Uterus (tissue), 4 donors: ENCODE results near the gene PRKCSH. TPM values are rescaled to one million over a fixed set of nuclear protein-coding genes. Genes with fewer than 3 reads are reported as not detected.

Experiments used
- DNase-seq, 2 donors: peaks; one replicate each; pipeline ENCODE4 v3.0.0-alpha.2; 2019 to 2020
- H3K27ac ChIP-seq, 2 donors: fragments of 200-600 bp; sonication (generic); 1 replicate in 1 of 2; 2 replicates in 1 of 2; pipeline ENCODE4 v1.5.1; 2016 to 2018
- H3K27me3 ChIP-seq, 2 donors: fragments of 200-600 bp; sonication (generic); one replicate each; pipeline ENCODE4 v1.5.1; 2018 to 2019; ENCODE audit warnings: control low read depth in 1 of 2
- H3K36me3 ChIP-seq, 2 donors: fragments of 200-600 bp; sonication (generic); one replicate each; pipeline ENCODE4 v1.5.1; 2019; ENCODE audit warnings: control low read depth in 1 of 2
- H3K4me1 ChIP-seq, 2 donors: fragments of 200-600 bp; sonication (generic); one replicate each; pipeline ENCODE4 v1.5.1; 2018 to 2019; ENCODE audit warnings: control low read depth in 1 of 2
- H3K4me3 ChIP-seq, 2 donors: fragments of 200-600 bp; sonication (generic); 1 replicate in 1 of 2; 2 replicates in 1 of 2; pipeline ENCODE4 v1.5.1; 2018 to 2019; ENCODE audit warnings: mild to moderate bottlenecking in 1 of 2
- H3K9me3 ChIP-seq, 2 donors: fragments of 200-600 bp; sonication (generic); one replicate each; pipeline ENCODE4 v1.5.1; 2019; ENCODE audit warnings: control low read depth in 1 of 2
- CTCF ChIP-seq, 4 experiments: fragments of 200-600 bp in 2 of 4; fragments of 450-650 bp in 2 of 4; sonication (generic) in 2 of 4; IDR thresholded peaks; one replicate each; pipeline ENCODE4 v1.5.1; 2016 to 2019; ENCODE audit warnings: antibody characterized with exemption in 4 of 4, mild to moderate bottlenecking in 2 of 4, moderate library complexity in 1 of 4
- POLR2A ChIP-seq, 2 donors: fragments of 450-650 bp; IDR thresholded peaks; one replicate each; pipeline ENCODE4 v1.6.1; 2016; ENCODE audit warnings: antibody characterized with exemption in 2 of 2, mild to moderate bottlenecking in 1 of 2, moderate library complexity in 1 of 2
- intact Hi-C: fragments of 100-400 bp; cut with DNase I; formaldehyde crosslinking; loops from one replicate; pipeline ENCODE4 v1.15.1; 2023; ENCODE audit warnings: low total_unique reads
- total RNA-seq, 4 donors: library from RNA; depleted of rRNA in 3 of 4; stranded (reverse); fragments of >200 nt in 3 of 4; gene quantifications; one replicate each; pipeline versions ENCODE4 v1.1.0 to v1.2.4, GENCODE V29; 2014 to 2023
- donor health status: DM: yes; HTN: yes; CAD: no.

The PRKCSH gene
- total RNA-seq, 4 donors from 2014 or later, result 65.3 to 228 (median 155) TPM

GRCh38 chr19:11485245-11485837, 49.9 kb downstream of the PRKCSH start:
- H3K36me3 ChIP-seq, result no peaks in the 10 kb centered on the region
- DNase-seq, result no peak

GRCh38 chr19:11486661-11487503, 51.4 kb downstream of the PRKCSH start:
- H3K9me3 ChIP-seq, result no peaks in the 10 kb centered on the region
- intact Hi-C loops, result loop anchor here (10.0 kb wide), 1 partner anchor 98 kb away; no protein-coding TSS in a partner anchor
- peaks cover 0 to 12% of the 10 kb centered on the region in 2 donors for H3K4me1 ChIP-seq
- TF ChIP-seq POLR2A (IDR thresholded peaks at IDR 0.05), result no peak
- no peak for TF ChIP-seq CTCF (IDR thresholded peaks at IDR 0.05)
- no peaks in the 10 kb centered on the region for H3K36me3 ChIP-seq
- H3K27me3 ChIP-seq, result peaks cover 11 to 19% of the 10 kb centered on the region in 2 donors
- H3K4me3 ChIP-seq, result no peak overlapping the region
- no peak overlapping the region for H3K27ac ChIP-seq
- no peak for DNase-seq

More at GRCh38 chr19:11485245-11485837, 49.9 kb downstream of the PRKCSH start:
- TF ChIP-seq POLR2A (IDR thresholded peaks at IDR 0.05), result no peak
- TF ChIP-seq CTCF (IDR thresholded peaks at IDR 0.05), result no peak
- Histone ChIP-seq H3K4me1 (peaks cover 0 to 17% of the 10 kb centered on the region in 2 donors), H3K9me3 (no peaks in the 10 kb centered on the region), H3K27me3 (peaks cover 16 to 35% of the 10 kb centered on the region in 2 donors), H3K4me3 (no peak overlapping the region), H3K27ac (no peak overlapping the region)
- intact Hi-C loops, result loop anchor here (10.0 kb wide), 1 partner anchor 99 kb away; no protein-coding TSS in a partner anchor

- TF ChIP-seq CTCF (IDR thresholded peaks at IDR 0.05) (no peak), POLR2A (IDR thresholded peaks at IDR 0.05) (no peak)
- Histone ChIP-seq H3K4me1 (no peaks in the 10 kb centered on the region), H3K36me3 (no peaks in the 10 kb centered on the region), H3K27me3 (no peaks in the 10 kb centered on the region), H3K27ac (no peak overlapping the region), H3K9me3 (no peaks in the 10 kb centered on the region), H3K4me3 (no peak overlapping the region)
- intact Hi-C loops, result loop anchor here (10.0 kb wide), 1 partner anchor 95 kb away; no protein-coding TSS in a partner anchor
- no peak for DNase-seq
Observed at GRCh38 chr19:11489378-11489777, 53.9 kb downstream of the PRKCSH start.

DNA sequence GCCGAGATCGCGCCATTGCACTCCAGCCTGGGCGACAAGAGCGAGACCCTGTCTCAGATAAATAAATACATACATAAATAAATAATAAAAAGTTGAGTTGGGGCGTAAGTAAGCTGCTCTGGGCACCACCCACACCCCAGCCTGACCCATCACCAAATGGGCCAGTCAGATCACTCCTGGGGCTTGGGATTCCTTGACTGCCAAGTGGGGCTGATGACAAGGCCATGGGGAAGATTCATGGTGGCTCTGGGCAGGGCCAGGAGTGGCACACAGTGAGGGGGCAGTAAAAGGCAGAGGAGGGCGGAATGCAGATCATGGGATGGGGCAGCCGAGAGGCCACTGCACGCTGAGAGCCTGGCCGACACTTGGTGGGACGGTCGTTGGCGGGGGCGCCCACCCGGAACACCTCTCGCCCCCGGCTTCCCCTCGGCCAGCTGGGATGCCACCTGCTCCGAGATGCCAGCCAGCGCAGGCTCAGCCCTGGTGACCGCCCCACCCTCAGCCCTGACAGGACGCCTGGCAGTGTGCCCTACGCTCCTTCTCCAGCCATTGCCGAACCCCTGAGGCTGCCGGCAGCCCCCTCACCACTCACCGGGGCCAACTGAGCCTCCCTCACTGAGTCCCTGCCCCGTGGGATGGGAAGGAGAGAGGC, 59.3 kb downstream of the PRKCSH start:
- Histone ChIP-seq H3K4me1 (no peaks in the 10 kb centered on the region), H3K27me3 (no peaks in the 10 kb centered on the region), H3K27ac (no peak overlapping the region), H3K4me3 (no peak overlapping the region), H3K36me3 (no peaks in the 10 kb centered on the region), H3K9me3 (no peaks in the 10 kb centered on the region)
- intact Hi-C loops, result no loop called here
- no peak for DNase-seq
- TF ChIP-seq POLR2A (IDR thresholded peaks at IDR 0.05) (no peak), CTCF (IDR thresholded peaks at IDR 0.05) (no peak)
